Astrocyte of the cerebellum (primary cell): ENCODE data around the gene NXT1.

Experiments
- DNase-seq: peaks from one replicate; pipeline ENCODE4 v3.0.0-alpha.2; 2011; ENCODE audit warnings: low read depth
- H3K4me3 ChIP-seq: 2 replicates; pipeline ENCODE4 v1.5.1; 2011; ENCODE audit warnings: mild to moderate bottlenecking, low read depth, low read length, moderate library complexity
- CTCF ChIP-seq: IDR thresholded peaks from 2 replicates; pipeline ENCODE4 v1.5.1; 2012; ENCODE audit warnings: low read length, low read depth, moderate library complexity, mild to moderate bottlenecking; ENCODE audit errors: missing control alignments
- in situ Hi-C: cut with HindIII; loops from 2 replicates; pipeline ENCODE4 v1.10.0; 2017; ENCODE audit warnings: low sequenced_read_pairs

The NXT1 gene

DNA sequence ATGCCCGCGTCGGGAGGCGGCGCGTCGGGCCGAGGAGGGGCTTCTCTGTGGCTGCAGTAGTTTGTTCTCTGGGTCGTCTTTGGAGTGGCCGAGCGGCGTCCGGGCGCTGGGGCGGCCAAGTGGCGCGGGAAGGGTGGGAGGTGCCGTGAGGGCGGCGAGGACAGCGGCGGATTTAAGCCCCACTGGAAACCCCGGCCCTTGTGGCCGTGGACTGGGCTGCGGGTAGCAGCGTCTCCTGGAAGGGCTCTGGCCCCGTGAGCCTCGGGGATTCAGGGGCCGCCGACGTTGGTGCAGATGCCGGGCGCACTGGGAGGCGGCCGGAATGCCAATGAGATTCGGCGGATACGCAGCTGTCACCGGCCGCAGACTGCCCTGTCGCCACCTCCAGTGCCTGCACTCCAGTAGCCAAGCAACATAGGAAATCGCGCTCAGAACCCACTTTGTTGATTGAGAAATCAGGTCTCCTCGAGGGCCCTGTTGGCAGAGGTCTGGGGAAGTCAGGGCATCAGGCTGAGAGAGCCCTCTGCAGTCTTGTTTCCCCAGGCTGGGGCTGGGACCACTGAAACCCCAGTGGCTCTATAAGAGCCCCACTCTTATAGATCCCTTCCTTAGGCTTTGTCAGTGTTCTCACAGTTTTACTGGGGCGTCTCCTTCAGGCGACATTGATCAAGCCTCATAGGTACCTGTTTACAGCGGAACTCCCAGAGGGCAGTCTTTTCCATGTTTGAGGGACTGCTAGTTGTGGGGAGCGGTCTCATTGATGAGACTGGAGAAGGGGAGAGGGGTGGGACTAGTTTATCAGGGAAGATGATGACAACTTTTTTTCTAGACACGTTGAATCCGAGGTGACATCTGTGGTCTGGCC, 12.0 kb downstream of the NXT1 start:
- H3K4me3 ChIP-seq, result peak overlapping the region; percentile 80
- no peak for DNase-seq
- in situ Hi-C loops, result no loop called here
- no peak for TF ChIP-seq CTCF

GRCh38 chr20:23363257-23363649, 12.7 kb downstream of the NXT1 start:
- peak overlapping the region; percentile 80 for H3K4me3 ChIP-seq
- TF ChIP-seq CTCF, result no peak
- DNase-seq, result no peak
- in situ Hi-C loops, result no loop called here

DNA sequence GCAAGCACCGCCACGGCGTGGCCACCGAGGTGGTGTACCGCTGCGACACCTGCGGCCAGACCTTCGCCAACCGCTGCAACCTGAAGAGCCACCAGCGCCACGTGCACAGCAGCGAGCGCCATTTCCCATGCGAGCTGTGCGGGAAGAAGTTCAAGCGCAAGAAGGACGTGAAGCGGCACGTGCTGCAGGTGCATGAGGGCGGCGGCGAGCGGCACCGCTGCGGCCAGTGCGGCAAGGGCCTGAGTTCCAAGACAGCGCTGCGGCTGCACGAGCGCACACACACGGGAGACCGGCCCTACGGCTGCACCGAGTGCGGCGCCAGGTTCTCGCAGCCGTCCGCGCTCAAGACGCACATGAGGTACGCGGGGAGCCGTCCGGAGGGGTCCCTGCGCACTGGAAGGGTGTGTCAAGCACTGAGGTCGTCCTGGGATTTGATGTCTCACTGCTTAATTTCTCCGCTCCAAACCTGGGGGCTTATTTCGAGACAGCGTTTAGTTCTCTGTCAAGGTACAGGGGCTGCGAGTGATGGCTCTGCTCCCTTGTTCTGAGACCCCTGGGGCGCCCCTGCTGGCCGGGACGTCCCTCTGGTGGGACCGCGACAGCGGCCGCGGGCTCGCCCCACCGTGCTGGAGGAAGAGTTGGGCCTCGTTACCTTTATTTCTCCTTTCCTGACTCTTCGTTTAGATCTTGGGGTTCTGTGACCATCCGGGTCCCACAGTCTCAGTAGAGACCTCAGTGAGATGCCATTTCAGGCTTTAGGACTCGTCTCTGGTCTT, 15.0 kb downstream of the NXT1 start:
- no peak for TF ChIP-seq CTCF
- H3K4me3 ChIP-seq, result no peak overlapping the region
- no peak for DNase-seq
- in situ Hi-C loops, result no loop called here

GRCh38 chr20:23366384-23366783, 15.8 kb downstream of the NXT1 start:
- no peak for TF ChIP-seq CTCF
- no peak for DNase-seq
- no peak overlapping the region for H3K4me3 ChIP-seq
- in situ Hi-C loops, result no loop called here

DNA sequence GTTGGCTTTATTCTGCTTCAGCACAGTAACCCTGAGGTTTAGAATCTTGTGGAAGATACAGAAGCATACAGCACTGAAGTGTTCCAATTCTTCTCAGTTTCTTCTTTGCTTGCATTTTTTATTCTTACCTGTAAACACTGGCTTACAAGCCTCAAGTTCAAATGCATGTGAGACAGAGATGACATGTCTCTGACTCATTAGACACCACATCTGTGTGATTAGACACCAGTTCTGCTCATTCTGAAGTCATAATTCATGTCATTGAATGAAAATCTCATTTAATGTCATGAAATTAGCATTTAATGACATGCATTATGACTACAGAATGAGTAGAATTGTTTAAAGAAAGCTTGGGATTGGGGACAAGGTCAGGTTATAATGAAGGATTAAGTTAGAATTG, 17.2 kb downstream of the NXT1 start:
- H3K4me3 ChIP-seq, result no peak overlapping the region
- TF ChIP-seq CTCF, result no peak
- in situ Hi-C loops, result no loop called here
- DNase-seq, result no peak

GRCh38 chr20:23368316-23369071, 17.9 kb downstream of the NXT1 start:
- no peak for TF ChIP-seq CTCF
- no peak for DNase-seq
- in situ Hi-C loops, result no loop called here
- no peak overlapping the region for H3K4me3 ChIP-seq
